BJ (cell line): ENCODE data around the gene SMARCAD1. TPM values are rescaled to one million over a fixed set of nuclear protein-coding genes. Genes with fewer than 3 reads are reported as not detected.

Experiments
- CTCF ChIA-PET: fragments of 350-600 bp; formaldehyde crosslinking; extraction: SDS; loops from one replicate; lab custom pipeline; 2021; ENCODE audit warnings: antibody characterized with exemption, inconsistent platforms; lab: Yijun Ruan, JAX
- POLR2A ChIA-PET: fragments of 300-600 bp; sonication (Branson Sonifier 250); formaldehyde crosslinking; extraction: SDS; loops from one replicate; lab custom pipeline; 2021; ENCODE audit warnings: antibody characterized with exemption; lab: Charles Lee
- DNase-seq: peaks from one replicate; pipeline ENCODE4 v3.0.0-alpha.2; 2011; ENCODE audit warnings: low read depth
- H3K27me3 ChIP-seq: 2 replicates; pipeline ENCODE4 v1.6.0; 2011; ENCODE audit warnings: low read length; ENCODE audit not compliant: control insufficient read depth, insufficient read depth
- H3K36me3 ChIP-seq: 2 replicates; pipeline ENCODE4 v1.5.1; 2011; ENCODE audit warnings: low read length; ENCODE audit not compliant: control insufficient read depth, insufficient read depth
- H3K4me3 ChIP-seq: 2 replicates; pipeline ENCODE4 v1.5.1; 2011; ENCODE audit warnings: low read depth, mild to moderate bottlenecking, control low read depth, low read length
- polyA plus RNA-seq: library from polyadenylated mRNA; depleted of rRNA; stranded (reverse); fragments of >200 nt; gene quantifications from 2 replicates; pipeline ENCODE4 v1.2.3, GENCODE V29; 2011
- TF ChIP-seq, protein P1 (sequence below): IDR thresholded peaks from 2 replicates; pipeline ENCODE4 v1.5.1; 2011; ENCODE audit warnings: low read depth, mild to moderate bottlenecking, control low read depth, inconsistent platforms, low read length, moderate library complexity; ENCODE audit not compliant: insufficient read depth

Gene SMARCAD1
- polyA plus RNA-seq, 1 experiment: 8.2 TPM

DNA sequence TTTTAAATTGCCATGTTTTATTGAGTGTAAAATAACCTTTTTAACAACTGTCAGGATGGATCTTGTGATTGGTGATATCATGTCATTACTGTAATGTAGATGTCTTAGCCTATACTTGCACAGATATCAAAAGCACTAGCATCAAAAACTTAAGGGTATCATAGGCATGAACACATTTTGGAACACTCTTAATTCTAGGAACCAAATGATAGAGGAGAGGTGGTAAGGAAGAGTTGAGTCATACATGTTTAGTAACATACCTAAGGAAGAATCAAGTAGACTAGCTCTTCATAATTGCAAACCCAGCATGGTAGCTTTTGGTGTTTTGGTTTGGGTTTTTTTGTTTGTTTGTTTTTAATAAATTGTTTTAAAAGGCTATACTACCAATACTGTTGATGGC, 43.4 kb downstream of the SMARCAD1 start:
- Histone ChIP-seq H3K27me3 (no peaks in the 10 kb centered on the region), H3K4me3 (no peak overlapping the region), H3K36me3 (peaks cover 2% of the 10 kb centered on the region)
- ChIA-PET POLR2A (no interaction called here), CTCF (no interaction called here)
- DNase-seq: no peak
- TF ChIP-seq, protein P1, sequence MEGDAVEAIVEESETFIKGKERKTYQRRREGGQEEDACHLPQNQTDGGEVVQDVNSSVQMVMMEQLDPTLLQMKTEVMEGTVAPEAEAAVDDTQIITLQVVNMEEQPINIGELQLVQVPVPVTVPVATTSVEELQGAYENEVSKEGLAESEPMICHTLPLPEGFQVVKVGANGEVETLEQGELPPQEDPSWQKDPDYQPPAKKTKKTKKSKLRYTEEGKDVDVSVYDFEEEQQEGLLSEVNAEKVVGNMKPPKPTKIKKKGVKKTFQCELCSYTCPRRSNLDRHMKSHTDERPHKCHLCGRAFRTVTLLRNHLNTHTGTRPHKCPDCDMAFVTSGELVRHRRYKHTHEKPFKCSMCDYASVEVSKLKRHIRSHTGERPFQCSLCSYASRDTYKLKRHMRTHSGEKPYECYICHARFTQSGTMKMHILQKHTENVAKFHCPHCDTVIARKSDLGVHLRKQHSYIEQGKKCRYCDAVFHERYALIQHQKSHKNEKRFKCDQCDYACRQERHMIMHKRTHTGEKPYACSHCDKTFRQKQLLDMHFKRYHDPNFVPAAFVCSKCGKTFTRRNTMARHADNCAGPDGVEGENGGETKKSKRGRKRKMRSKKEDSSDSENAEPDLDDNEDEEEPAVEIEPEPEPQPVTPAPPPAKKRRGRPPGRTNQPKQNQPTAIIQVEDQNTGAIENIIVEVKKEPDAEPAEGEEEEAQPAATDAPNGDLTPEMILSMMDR: no peak

DNA sequence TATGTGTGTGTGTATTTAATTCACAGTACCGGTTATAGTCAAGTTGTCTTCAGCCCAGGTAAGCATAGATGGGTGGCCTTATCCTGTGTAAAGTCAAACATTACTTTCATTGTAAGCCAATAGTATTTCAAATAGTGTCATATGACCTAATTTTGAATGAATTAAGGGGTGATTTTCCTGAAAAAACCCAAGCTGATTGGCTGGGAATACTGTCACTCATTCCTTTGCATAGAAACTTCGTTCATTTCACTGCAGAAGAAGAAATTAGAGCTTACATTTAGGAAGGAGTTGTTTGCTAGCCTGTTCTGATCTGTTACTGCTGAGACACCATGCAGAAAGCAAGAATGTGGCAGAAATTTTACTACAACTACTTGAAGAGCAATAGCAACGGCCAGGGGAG, 45.4 kb downstream of the SMARCAD1 start:
- no peaks in the 10 kb centered on the region for H3K27me3 ChIP-seq
- no peak overlapping the region for H3K4me3 ChIP-seq
- H3K36me3 ChIP-seq: peaks cover 2% of the 10 kb centered on the region; the same call in 1 of the 2 replicates
- POLR2A ChIA-PET: no interaction called here
- no peak for DNase-seq
- CTCF ChIA-PET: no interaction called here
- TF ChIP-seq, protein P1: no peak

DNA sequence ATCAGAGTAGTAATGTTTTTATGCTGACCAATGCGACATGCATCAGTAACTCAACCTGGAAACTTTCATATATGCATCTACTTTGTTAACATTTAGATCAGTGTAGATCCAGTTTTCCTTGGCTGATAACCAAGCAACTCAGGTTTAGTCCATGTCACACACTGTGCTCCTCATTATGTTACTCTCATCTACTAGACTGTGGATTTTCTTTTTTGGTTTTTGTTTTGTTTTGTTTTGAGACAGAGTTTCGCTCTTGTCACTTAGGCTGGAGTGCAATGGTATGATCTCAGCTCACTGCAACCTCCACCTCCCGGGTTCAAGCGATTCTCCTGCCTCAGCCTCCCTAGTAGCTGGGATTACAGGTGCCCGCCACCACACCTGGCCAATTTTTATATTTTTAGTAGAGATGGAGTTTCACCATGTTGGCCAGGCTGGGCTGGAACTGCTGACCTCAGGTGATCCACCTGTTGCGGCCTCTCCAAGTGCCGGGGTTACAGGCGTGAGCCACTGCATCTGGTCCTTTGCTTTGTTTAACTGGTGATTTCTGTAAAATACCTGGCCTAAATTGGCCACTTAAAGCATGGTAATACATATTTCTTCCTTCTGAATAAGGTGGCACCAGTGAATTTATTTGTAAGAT, 48.6 kb downstream of the SMARCAD1 start:
- TF ChIP-seq, protein P1: no peak
- H3K27me3 ChIP-seq: no peaks in the 10 kb centered on the region
- DNase-seq: no peak
- CTCF ChIA-PET: no interaction called here
- POLR2A ChIA-PET: no interaction called here
- no peak overlapping the region for H3K4me3 ChIP-seq
- peaks cover 2% of the 10 kb centered on the region; the same call in 1 of the 2 replicates for H3K36me3 ChIP-seq

DNA sequence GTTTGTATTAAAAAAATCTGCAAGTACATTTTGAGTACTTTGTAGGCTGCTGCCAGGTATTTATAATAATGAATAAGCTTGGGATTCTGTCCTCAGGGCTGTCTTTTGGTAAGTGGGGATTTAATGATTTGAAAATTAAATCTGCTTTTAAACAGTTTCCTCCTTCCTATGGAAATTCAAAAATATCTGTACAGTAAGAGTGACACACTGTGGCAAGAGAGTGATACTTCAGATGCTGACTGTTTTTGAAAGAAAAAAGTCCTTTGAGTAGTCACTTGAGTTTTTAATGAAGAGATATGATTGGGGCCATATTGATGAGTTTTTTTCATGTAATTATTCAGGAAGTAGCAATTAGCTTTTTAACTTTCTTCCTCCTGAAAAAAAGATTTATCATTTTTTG, 49.2 kb downstream of the SMARCAD1 start:
- ChIA-PET POLR2A (no interaction called here), CTCF (no interaction called here)
- no peak for DNase-seq
- TF ChIP-seq, protein P1: peak; percentile 8; the same call in 1 of the 2 replicates
- H3K36me3 ChIP-seq: peaks cover 2% of the 10 kb centered on the region; the same call in 1 of the 2 replicates
- no peak overlapping the region for H3K4me3 ChIP-seq
- no peaks in the 10 kb centered on the region for H3K27me3 ChIP-seq

DNA sequence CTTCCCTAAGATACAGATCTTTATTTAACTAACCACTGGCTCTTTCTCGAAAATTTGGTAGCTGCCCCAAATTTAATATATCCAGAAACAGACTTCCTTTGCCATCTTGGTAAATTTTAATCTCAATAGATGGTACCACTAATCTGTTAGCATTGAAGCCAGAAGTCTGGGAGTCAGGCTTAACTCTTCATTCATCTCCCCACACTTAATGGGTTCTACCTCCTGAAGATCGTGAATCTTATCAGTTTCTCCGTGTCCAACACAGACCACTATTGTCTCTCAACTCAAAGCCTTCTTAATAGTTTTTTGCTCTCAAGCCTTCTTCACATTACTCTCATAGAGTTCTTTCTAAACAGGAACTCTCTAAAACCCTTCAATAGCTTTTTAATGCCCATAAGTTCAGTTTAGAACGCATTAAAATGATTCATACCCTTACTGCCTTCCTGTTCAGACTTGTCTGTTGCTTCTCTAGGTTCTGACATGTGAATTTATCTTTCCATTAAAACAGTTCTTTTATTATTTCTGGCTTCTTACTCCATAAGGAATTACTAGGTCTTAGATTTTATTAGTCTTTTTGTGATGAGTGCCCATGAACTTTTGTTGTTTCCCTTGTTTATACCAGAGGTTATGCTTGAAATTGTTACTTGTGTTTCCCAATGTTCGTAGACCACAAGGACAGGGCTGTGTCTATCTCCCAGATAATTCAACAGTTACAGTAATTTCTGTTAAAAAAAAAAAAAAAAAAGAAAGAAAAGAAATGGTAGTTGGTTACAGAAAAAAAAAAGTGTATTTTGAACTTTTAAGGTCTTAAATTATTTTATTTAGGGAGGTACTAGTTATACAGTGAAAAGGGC, 54.7 kb downstream of the SMARCAD1 start:
- H3K36me3 ChIP-seq: no peaks in the 10 kb centered on the region
- H3K27me3 ChIP-seq: no peaks in the 10 kb centered on the region
- TF ChIP-seq, protein P1: no peak
- DNase-seq: no peak
- H3K4me3 ChIP-seq: no peak overlapping the region
- CTCF ChIA-PET: no interaction called here
- POLR2A ChIA-PET: no interaction called here
